SJCRH30 (cell line): ENCODE measurements around the gene MLEC. TPM values are rescaled to one million over a fixed set of nuclear protein-coding genes. Genes with fewer than 3 reads are reported as not detected.
A peak's percentile ranks its signal among the peaks of the same experiment; 100 is the strongest.

ENCODE experiments used
- DNase-seq, 2 experiments: peaks; one replicate each; pipeline ENCODE4 v3.0.0-alpha.2; 2015 to 2020
- H3K27ac ChIP-seq: fragments of 250-450 bp; sonication (Bioruptor Pico); 2 replicates; pipeline ENCODE4 v1.5.1; 2020; ENCODE audit warnings: mild to moderate bottlenecking, moderate library complexity
- H3K27me3 ChIP-seq: fragments of 250-450 bp; sonication (Bioruptor Pico); 2 replicates; pipeline ENCODE4 v1.5.1; 2020; ENCODE audit warnings: mild to moderate bottlenecking, moderate library complexity
- H3K36me3 ChIP-seq: fragments of 250-450 bp; sonication (Bioruptor Pico); 2 replicates; pipeline ENCODE4 v1.5.1; 2020; ENCODE audit warnings: mild to moderate bottlenecking, moderate library complexity
- H3K4me1 ChIP-seq: fragments of 250-450 bp; sonication (Bioruptor Pico); 2 replicates; pipeline ENCODE4 v1.5.1; 2020; ENCODE audit warnings: mild to moderate bottlenecking, moderate library complexity
- H3K4me3 ChIP-seq: fragments of 250-450 bp; sonication (Bioruptor Pico); 2 replicates; pipeline ENCODE4 v1.5.1; 2020; ENCODE audit warnings: mild to moderate bottlenecking, moderate library complexity
- H3K9me3 ChIP-seq: fragments of 250-450 bp; sonication (Bioruptor Pico); replicated peaks from 2 replicates; pipeline ENCODE4 v1.5.1; 2020; ENCODE audit warnings: mild to moderate bottlenecking, moderate library complexity
- total RNA-seq: library from RNA; depleted of rRNA; stranded (reverse); fragments of >200 nt; shearing (Covaris generic); gene quantifications from 2 replicates; pipeline ENCODE4 v1.2.3, GENCODE V29; 2014

MLEC gene
- total RNA-seq, 1 experiment from 2014 or later: 83.1 TPM

- H3K4me1 ChIP-seq: peaks cover 5% of the 10 kb centered on the region; the same call in 1 of the 2 replicates
- H3K4me3 ChIP-seq: no peak overlapping the region
- H3K27ac ChIP-seq: no peak overlapping the region
- H3K36me3 ChIP-seq: no peaks in the 10 kb centered on the region
- no peaks in the 10 kb centered on the region for H3K9me3 ChIP-seq
- H3K27me3 ChIP-seq: no peaks in the 10 kb centered on the region; the same call in 1 of the 2 replicates
- no peak for DNase-seq
Observed at GRCh38 chr12:120674097-120674636, 12.8 kb upstream of the MLEC start.

DNA sequence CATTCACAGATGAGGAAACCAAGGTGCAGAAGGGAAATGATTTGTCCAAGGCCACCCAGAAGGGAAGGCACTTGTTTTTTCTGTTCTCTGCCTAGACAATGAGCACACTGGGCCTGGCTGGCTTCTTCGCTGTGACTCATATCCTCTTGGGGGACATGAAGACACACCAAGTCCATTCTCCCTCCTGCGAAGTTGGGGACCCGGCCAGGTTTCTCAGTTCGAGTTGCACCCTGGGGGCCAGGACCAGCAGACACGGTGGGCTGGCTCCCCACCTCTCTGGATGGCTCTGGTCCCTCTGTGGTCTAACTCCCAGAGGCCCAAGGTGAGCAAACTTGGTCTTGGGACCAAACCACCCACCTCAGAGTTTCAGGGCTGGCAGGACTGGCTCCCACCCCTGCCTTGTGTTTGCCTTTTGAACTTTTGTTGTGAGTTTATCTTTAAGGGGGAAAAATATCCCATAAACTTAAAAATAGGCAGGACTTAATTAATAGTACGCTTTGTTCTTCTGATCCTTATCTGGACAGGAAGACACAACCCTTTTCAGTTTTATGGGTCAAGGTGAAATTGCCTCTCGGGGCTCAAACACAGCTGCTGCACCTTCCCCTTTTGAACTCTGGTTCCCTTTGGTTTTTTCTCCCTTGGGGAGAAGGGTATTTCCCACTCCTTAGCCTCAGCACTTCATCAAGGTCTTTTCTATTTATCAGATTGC, 9.0 kb upstream of the MLEC start:
- Histone ChIP-seq H3K4me3 (no peak overlapping the region), H3K27ac (no peak overlapping the region), H3K27me3 (no peaks in the 10 kb centered on the region), H3K36me3 (no peaks in the 10 kb centered on the region), H3K9me3 (no peaks in the 10 kb centered on the region), H3K4me1 (peaks cover 5% of the 10 kb centered on the region; the same call in 1 of the 2 replicates)
- no peak for DNase-seq

DNA sequence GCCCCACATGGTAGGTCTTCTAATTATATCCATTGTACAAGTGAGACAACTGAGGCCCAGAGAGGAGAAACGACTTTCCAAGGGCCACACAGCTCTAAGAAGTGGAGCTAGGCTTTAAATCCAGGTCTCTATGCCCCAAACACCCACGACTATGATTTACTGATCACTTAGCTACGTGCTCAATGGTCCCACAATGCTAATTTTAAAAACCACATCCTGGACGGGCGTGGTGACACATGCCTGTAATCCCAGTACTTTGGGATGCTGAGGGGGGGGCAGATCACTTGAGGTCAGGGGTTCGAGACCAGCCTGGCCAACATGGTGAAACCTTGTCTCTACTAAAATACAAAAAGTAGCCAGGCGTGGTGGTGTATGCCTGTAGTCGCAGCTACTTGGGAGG, 8.4 kb upstream of the MLEC start:
- Histone ChIP-seq H3K9me3 (no peaks in the 10 kb centered on the region), H3K27me3 (no peaks in the 10 kb centered on the region), H3K4me3 (no peak overlapping the region), H3K4me1 (peaks cover 5% of the 10 kb centered on the region; the same call in 1 of the 2 replicates), H3K36me3 (no peaks in the 10 kb centered on the region), H3K27ac (no peak overlapping the region)
- DNase-seq: no peak

DNA sequence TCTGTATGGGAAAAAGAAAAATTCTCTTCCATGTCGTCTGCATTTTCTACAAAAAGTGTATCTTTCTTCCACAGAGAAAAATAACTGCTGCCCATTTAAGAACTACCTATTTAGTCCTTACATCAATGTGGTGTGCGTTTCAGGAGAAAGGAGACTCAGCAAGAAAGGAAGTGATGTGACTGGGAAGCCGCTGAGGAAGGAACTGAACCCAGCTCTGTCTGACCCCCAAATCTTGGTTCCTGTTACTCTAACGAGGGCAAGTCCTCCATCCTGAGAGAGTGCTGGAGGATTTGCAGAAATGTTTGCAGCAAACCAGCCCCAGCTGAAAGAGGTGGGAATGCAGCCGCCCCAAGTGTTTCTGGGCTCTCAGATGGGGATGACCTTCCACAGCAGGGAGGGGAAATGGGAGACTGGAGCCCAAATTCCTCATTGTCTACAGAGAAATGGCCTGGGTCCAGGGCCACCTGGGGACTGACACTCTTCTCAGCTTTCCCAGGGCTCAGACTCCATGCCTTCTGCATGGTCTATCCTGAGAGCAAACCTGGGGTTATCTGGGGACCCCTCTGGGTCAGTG, 6.7 kb upstream of the MLEC start:
- DNase-seq: no peak
- H3K9me3 ChIP-seq: no peaks in the 10 kb centered on the region
- H3K4me3 ChIP-seq: no peak overlapping the region
- no peak overlapping the region for H3K27ac ChIP-seq
- no peaks in the 10 kb centered on the region for H3K36me3 ChIP-seq
- no peaks in the 10 kb centered on the region for H3K27me3 ChIP-seq
- H3K4me1 ChIP-seq: peaks cover 5% of the 10 kb centered on the region; the same call in 1 of the 2 replicates

- Histone ChIP-seq H3K4me3 (no peak overlapping the region), H3K27ac (no peak overlapping the region), H3K9me3 (no peaks in the 10 kb centered on the region), H3K27me3 (no peaks in the 10 kb centered on the region), H3K4me1 (peaks cover 8% of the 10 kb centered on the region), H3K36me3 (no peaks in the 10 kb centered on the region)
- DNase-seq: no peak
Observed at GRCh38 chr12:120684523-120684932, 2.4 kb upstream of the MLEC start.

- no peak overlapping the region for H3K27ac ChIP-seq
- no peaks in the 10 kb centered on the region for H3K36me3 ChIP-seq
- DNase-seq: no peak
- peak overlapping the region; percentile 88 for H3K4me3 ChIP-seq
- H3K4me1 ChIP-seq: peaks cover 8% of the 10 kb centered on the region
- H3K27me3 ChIP-seq: no peaks in the 10 kb centered on the region
- H3K9me3 ChIP-seq: no peaks in the 10 kb centered on the region
Observed at GRCh38 chr12:120685522-120685921, 1.4 kb upstream of the MLEC start.

GRCh38 chr12:120686151-120686689, 729 bp upstream of the MLEC start:
- Histone ChIP-seq H3K27me3 (no peaks in the 10 kb centered on the region), H3K4me1 (peaks cover 8% of the 10 kb centered on the region), H3K36me3 (no peaks in the 10 kb centered on the region), H3K4me3 (peak overlapping the region; percentile 88), H3K9me3 (no peaks in the 10 kb centered on the region), H3K27ac (peak overlapping the region; percentile 85)
- peak; percentile 97 to 98 for DNase-seq

DNA sequence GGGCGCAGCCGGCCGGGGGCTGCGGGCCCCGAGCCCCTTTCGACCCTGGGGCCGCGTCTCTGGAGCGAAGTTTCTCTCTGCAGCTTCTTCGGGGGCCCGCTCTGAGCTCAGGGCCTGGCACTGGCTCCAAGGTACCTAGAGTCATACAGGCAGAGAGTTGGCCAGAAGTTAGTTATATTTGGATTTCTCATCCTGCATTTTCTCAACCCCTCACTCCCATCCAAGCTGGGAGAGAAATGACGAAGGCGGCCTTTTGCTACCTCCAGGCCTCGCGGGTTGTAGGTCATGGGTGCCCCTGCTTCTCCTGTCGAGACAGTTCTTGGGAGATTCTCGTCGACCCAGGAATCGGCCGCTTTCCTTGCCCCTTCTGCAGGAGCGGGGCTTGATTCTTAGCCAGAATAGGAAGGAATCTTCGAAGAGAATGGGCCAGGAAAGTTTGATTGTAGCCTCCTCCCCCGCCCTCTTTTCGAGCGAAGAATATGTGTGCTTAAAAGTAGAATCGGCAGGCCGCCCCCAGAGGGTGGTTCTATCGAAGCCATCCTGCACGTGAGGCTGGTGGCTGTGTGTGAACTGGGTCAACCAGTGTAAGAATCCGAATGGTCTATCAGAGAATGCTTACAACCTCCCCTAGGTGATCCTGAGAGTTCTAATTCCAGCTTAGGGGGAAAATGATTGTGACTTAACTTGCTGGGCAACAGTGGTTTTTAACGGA, 785 bp downstream of the MLEC start:
- H3K4me1 ChIP-seq: peaks cover 14% of the 10 kb centered on the region
- H3K4me3 ChIP-seq: peak overlapping the region; percentile 88
- no peaks in the 10 kb centered on the region for H3K9me3 ChIP-seq
- no peak overlapping the region; the same call in 1 of the 2 replicates for H3K27ac ChIP-seq
- H3K36me3 ChIP-seq: no peaks in the 10 kb centered on the region
- no peaks in the 10 kb centered on the region for H3K27me3 ChIP-seq
- DNase-seq: no peak

DNA sequence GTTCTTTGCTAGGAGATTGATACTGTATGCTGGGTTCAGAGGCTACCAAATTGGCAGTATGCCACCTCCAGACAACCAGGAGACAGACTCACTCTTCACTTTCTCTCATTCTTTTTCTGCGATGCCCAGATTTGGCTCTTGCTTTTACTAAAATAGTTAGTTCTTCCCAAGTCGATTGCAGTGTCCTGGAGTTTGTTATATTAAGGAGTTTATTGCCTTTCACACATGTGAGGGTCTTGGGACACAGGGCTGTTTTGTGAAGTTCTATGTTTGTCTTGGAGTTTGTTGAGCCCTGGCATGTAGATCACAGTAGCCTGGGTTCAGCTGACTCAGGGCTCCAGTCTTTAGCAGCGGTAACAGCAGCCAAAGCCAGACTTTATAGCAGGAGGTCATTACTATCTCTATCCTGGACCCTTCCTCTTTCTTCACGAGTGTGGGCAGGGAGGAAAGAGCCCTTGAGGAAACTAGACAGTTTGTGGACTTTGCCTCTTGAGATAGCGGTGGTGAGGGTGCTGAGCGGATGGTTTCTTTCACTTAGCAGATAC, 1.6 kb downstream of the MLEC start:
- Histone ChIP-seq H3K27me3 (no peaks in the 10 kb centered on the region), H3K4me3 (peak overlapping the region; percentile 88), H3K27ac (no peak overlapping the region), H3K4me1 (peaks cover 14% of the 10 kb centered on the region), H3K9me3 (no peaks in the 10 kb centered on the region), H3K36me3 (no peaks in the 10 kb centered on the region; the same call in 1 of the 2 replicates)
- no peak for DNase-seq

- Histone ChIP-seq H3K9me3 (no peaks in the 10 kb centered on the region), H3K27ac (no peak overlapping the region), H3K36me3 (peaks cover 9% of the 10 kb centered on the region), H3K4me1 (peaks cover 14% of the 10 kb centered on the region), H3K4me3 (no peak overlapping the region), H3K27me3 (no peaks in the 10 kb centered on the region)
- no peak for DNase-seq
Observed at GRCh38 chr12:120689397-120690082, 2.6 kb downstream of the MLEC start.

DNA sequence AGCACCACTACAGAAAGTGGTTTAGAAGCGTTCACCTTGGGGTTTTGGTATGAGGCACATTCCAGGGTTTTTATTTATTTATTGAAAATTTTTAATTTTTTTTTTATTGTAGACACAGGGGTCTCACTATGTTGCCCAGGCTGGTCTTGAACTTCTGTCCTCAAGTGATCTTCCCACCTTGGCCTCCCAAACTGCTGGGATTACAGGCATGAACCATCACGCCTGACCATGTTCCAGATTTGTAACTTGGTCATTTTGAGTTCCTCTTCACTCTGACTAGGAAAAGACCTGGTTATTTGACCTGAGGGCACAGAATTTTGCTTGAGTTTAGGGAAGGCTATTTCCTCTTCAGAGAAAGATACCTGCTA, 3.1 kb downstream of the MLEC start:
- Histone ChIP-seq H3K27ac (no peak overlapping the region), H3K4me1 (peaks cover 14% of the 10 kb centered on the region), H3K36me3 (peaks cover 14% of the 10 kb centered on the region), H3K4me3 (no peak overlapping the region), H3K27me3 (no peaks in the 10 kb centered on the region), H3K9me3 (no peaks in the 10 kb centered on the region)
- no peak for DNase-seq

GRCh38 chr12:120690978-120691377, 4.0 kb downstream of the MLEC start:
- Histone ChIP-seq H3K27me3 (no peaks in the 10 kb centered on the region), H3K36me3 (peaks cover 21% of the 10 kb centered on the region), H3K4me1 (peaks cover 14% of the 10 kb centered on the region), H3K27ac (no peak overlapping the region), H3K9me3 (no peaks in the 10 kb centered on the region), H3K4me3 (no peak overlapping the region)
- DNase-seq: no peak

GRCh38 chr12:120692524-120693033, 5.6 kb downstream of the MLEC start:
- Histone ChIP-seq H3K9me3 (no peaks in the 10 kb centered on the region), H3K4me3 (no peak overlapping the region), H3K27me3 (no peaks in the 10 kb centered on the region), H3K27ac (no peak overlapping the region), H3K36me3 (peaks cover 32% of the 10 kb centered on the region), H3K4me1 (peaks cover 14% of the 10 kb centered on the region)
- peak in 1 of 2 experiments; percentile 43 for DNase-seq

DNA sequence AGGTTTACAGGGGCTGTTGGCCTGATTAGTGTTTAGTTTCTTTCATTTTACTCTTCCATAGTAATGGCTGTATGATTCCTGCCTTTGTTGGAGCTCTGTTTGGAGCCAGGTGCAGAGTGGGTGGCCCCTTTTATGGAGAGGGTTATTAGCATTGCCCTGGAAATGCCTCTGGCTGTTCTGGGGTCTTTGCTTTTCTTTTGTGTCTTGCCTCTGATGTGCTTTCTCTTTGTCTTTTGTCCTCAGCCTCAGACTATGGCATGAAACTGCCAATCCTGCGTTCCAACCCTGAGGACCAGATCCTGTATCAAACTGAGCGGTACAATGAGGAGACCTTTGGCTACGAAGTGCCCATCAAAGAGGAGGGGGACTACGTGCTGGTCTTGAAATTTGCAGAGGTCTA, 6.9 kb downstream of the MLEC start:
- H3K27me3 ChIP-seq: no peaks in the 10 kb centered on the region
- no peak overlapping the region for H3K27ac ChIP-seq
- no peak for DNase-seq
- peaks cover 40% of the 10 kb centered on the region for H3K36me3 ChIP-seq
- H3K4me3 ChIP-seq: no peak overlapping the region
- H3K9me3 ChIP-seq: no peaks in the 10 kb centered on the region
- H3K4me1 ChIP-seq: peaks cover 8% of the 10 kb centered on the region; the same call in 1 of the 2 replicates
